ENCODE results near the gene TLE5. TPM values are rescaled to one million over a fixed set of nuclear protein-coding genes. Genes with fewer than 3 reads are reported as not detected.
"Not testable (repeated sequence)": the region's sequence is repeated elsewhere in the genome, so short reads cannot be mapped to it uniquely, and the experiment has no call there.

Gene TLE5
- polyA plus RNA-seq, 1 experiment: 579 TPM

DNA sequence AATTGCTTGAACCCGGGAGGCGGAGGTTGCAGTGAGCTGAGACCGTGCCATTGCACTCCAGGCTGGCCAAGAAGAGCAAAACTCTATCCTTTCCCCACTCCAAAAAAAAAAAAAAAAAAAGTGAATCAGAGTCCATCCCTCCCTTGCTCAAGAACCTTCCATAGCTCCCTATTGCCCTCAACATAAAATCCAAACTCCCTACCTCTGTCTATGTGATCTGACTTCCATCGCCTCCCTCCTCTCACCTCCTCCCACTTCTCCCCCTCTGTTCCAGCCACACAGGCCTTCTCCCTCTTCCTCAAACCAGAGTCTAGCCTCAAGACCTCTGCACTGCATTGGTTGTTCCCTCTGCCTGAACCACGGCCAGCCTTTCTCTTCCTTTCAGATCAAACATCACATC, 23.2 kb downstream of the TLE5 start:
- no peak for DNase-seq (ENCODE audit: low read depth)
- no peaks in the 10 kb centered on the region for H3K36me3 ChIP-seq (ENCODE audit: control insufficient read depth, insufficient read depth, low read length)
- POLR2A ChIA-PET: no interaction called here
- H3K4me3 ChIP-seq (ENCODE audit: low read depth, low read length): no peak overlapping the region
- H3K27me3 ChIP-seq (ENCODE audit: control insufficient read depth, insufficient read depth, low read length): no peaks in the 10 kb centered on the region; the same call in 1 of the 2 replicates
- CTCF ChIA-PET: interaction anchor here (0.8 to 1.6 kb wide), 5 partner anchors 12 to 88 kb away, joined by 3 to 5 read pairs (median 4); no protein-coding TSS in a partner anchor
- TF ChIP-seq, protein P1, sequence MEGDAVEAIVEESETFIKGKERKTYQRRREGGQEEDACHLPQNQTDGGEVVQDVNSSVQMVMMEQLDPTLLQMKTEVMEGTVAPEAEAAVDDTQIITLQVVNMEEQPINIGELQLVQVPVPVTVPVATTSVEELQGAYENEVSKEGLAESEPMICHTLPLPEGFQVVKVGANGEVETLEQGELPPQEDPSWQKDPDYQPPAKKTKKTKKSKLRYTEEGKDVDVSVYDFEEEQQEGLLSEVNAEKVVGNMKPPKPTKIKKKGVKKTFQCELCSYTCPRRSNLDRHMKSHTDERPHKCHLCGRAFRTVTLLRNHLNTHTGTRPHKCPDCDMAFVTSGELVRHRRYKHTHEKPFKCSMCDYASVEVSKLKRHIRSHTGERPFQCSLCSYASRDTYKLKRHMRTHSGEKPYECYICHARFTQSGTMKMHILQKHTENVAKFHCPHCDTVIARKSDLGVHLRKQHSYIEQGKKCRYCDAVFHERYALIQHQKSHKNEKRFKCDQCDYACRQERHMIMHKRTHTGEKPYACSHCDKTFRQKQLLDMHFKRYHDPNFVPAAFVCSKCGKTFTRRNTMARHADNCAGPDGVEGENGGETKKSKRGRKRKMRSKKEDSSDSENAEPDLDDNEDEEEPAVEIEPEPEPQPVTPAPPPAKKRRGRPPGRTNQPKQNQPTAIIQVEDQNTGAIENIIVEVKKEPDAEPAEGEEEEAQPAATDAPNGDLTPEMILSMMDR (IDR thresholded peaks at IDR 0.05; ENCODE audit: insufficient read depth, low read depth, low read length): no peak

DNA sequence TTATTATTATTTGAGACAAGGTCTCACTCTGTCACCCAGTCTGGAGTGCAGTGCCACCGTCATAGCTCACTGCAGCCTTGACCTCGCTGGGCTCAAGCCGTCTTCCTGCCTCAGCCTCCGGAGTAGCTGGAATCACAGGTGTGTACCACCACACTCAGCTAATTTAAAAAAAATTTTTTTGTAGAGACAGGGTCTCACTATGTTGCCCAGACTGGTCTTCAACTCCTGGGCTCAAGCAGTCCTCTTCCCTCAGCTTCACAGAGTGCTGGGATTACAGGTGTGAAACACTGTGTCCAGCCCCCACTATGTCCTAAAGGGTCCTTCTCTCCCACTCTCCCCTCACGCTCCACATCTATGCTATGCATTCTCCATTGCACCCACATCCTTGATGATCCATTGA, 24.1 kb downstream of the TLE5 start:
- TF ChIP-seq, protein P1 (IDR thresholded peaks at IDR 0.05; ENCODE audit: insufficient read depth, low read depth, low read length): no peak
- ChIA-PET CTCF (interaction anchor here (0.9 kb wide), 1 partner anchor 13 kb away, joined by 4 read pairs; no protein-coding TSS in a partner anchor), POLR2A (no interaction called here)
- no peaks in the 10 kb centered on the region for H3K36me3 ChIP-seq (ENCODE audit: control insufficient read depth, insufficient read depth, low read length)
- no peak overlapping the region for H3K4me3 ChIP-seq (ENCODE audit: low read depth, low read length)
- no peak for DNase-seq (ENCODE audit: low read depth)
- peaks cover 2% of the 10 kb centered on the region; the same call in 1 of the 2 replicates for H3K27me3 ChIP-seq (ENCODE audit: control insufficient read depth, insufficient read depth, low read length)

DNA sequence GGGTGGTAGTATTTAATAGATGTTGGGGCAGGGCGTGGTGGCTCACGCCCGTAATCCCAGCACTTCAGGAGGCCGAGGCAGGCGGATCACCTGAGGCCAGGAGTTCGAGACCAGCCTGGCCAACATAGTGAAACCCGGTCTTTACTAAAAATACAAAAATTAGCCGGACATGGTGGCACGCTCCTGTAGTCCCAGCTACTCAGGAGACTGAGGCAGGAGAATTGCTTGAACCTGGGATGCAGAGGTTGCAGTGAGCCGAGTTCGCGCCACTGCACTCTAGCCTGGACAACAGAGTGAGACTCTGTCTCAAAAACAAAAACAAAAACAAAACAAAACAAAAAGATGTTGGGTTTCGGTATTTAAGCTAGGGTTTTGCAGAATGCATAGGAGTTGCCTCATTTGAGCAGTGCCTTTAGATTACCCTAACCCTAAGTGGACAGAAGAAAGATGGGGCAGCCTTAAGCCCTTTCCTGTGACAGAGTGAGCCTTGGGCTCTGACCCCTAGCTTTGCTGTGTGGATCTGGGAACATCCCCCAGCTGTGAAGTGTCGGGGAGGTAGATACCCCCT, 25.2 kb downstream of the TLE5 start:
- not testable (repeated sequence) for DNase-seq (ENCODE audit: low read depth)

DNA sequence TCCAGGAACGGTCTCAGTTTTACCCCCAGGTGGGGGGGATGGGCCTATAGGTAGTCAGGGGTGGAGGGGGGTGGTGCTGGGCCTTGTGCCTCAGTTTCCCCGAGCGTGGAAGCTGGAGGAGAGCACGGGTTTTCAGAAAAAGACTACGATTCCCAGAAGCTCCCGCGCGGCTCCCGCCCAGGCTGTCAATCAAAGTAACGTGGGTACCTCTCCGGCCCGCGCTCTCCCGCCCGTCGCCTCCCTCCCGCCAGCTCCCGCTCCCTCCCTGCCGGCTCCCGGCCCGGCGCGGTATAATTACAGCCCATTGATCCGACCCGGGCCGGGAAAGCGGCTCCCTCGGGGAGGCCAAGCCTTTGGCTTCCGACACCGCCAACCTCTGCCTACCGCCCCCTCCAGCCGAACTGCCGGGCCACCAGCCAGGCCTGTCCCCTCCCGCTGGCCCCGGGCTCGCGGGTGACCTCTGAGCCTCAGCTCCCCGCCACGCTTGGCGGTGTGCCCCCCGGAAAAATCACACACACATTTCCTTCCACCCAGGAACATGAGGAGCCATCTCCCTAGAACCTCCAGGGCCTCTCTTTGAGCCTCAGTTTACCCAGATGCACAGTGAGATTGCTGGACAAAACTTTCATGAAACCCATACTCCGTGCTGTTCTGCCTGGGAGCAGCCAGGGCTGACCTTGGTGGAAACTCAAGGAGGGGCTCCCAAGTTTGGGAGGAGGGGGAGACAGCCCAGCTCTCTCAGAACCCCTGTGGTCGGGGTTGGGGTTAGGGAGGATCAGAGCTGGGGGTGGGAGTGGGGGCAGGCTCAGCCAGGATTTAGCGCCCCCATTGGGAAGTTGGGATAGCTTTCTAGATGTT, 25.9 kb downstream of the TLE5 start:
- no peaks in the 10 kb centered on the region for H3K36me3 ChIP-seq (ENCODE audit: control insufficient read depth, insufficient read depth, low read length)
- H3K27me3 ChIP-seq (ENCODE audit: control insufficient read depth, insufficient read depth, low read length): peaks cover 8% of the 10 kb centered on the region
- TF ChIP-seq, protein P1 (IDR thresholded peaks at IDR 0.05; ENCODE audit: insufficient read depth, low read depth, low read length): no peak
- peak; percentile 42 for DNase-seq (ENCODE audit: low read depth)
- ChIA-PET CTCF (interaction anchor here (0.7 to 2.0 kb wide), 15 partner anchors 10 to 97 kb away, joined by 3 to 7 read pairs (median 4); no protein-coding TSS in a partner anchor), POLR2A (interaction anchor here (1.5 kb wide), 1 partner anchor 560 kb away, joined by 8 read pairs; the partner anchor contains the start of gene GADD45B)
- peak overlapping the region; percentile 45 for H3K4me3 ChIP-seq (ENCODE audit: low read depth, low read length)

More for the DNA sequence above, 25.2 kb downstream of the TLE5 start:
- H3K36me3 ChIP-seq (ENCODE audit: control insufficient read depth, insufficient read depth, low read length); H3K4me3 ChIP-seq (ENCODE audit: low read depth, low read length); H3K27me3 ChIP-seq (ENCODE audit: control insufficient read depth, insufficient read depth, low read length); POLR2A ChIA-PET: not testable (repeated sequence)
- CTCF ChIA-PET: interaction anchor here (0.8 to 1.4 kb wide), 3 partner anchors 11 to 89 kb away, joined by 3 to 4 read pairs (median 3); no protein-coding TSS in a partner anchor

DNA sequence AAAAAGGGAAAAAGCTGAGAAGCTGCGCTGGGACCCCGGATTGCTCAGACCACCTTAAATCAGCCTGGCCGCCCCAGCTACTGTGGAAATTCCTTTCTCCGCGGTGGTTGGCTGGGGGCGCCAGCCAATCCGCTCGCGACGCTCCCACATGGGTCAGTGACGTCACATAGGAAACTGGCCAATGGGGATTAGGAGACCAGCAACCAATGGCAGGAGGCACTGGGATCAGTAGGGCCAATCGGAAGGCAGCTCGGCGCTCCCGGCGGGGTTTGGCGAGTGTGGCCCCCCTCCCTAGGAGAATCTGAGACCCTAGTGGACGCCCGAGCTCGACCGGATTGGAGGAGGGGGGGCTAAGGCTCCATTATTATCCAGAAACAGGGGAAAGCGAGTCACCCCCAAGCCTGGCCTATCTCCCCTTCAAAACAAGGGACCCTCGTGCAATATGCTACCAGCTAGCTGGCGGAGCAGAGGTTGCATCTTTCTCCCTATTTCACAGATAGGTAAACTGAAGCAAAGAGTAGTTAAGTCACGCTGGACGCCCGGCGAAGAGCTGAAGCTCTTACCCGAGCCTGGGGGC, 26.7 kb downstream of the TLE5 start:
- Histone ChIP-seq H3K4me3 (ENCODE audit: low read depth, low read length) (peak overlapping the region; percentile 47), H3K36me3 (ENCODE audit: control insufficient read depth, insufficient read depth, low read length) (no peaks in the 10 kb centered on the region), H3K27me3 (ENCODE audit: control insufficient read depth, insufficient read depth, low read length) (peaks cover 14% of the 10 kb centered on the region)
- TF ChIP-seq, protein P1 (IDR thresholded peaks at IDR 0.05; ENCODE audit: insufficient read depth, low read depth, low read length): no peak
- ChIA-PET POLR2A (interaction anchor here (0.6 to 1.5 kb wide), 2 partner anchors 12 to 560 kb away, joined by 8 read pairs; partner anchors contain the start of gene GADD45B), CTCF (interaction anchor here (0.7 to 2.0 kb wide), 14 partner anchors 10 to 97 kb away, joined by 3 to 7 read pairs (median 4); no protein-coding TSS in a partner anchor)
- peak; percentile 86 for DNase-seq (ENCODE audit: low read depth)
